IMR-90 (cell line): ENCODE results near the gene ATP2B1. TPM values are rescaled to one million over a fixed set of nuclear protein-coding genes. Genes with fewer than 3 reads are reported as not detected.

Experiments
- ATAC-seq: fragments of 200-7000 bp; cut with Tn5 transposase; 2 replicates; pipeline ENCODE4 v1.9.1; 2020; ENCODE audit warnings: low read depth, mild to moderate bottlenecking, moderate library complexity
- BruUV-seq: library from RNA; stranded (reverse); fragments of 400-500 nt; replicated peaks from 2 replicates; lab custom pipeline; 2021; lab: Mats Ljungman, UMichigan
- CTCF ChIA-PET: fragments of 300-600 bp; formaldehyde crosslinking; extraction: SDS; loops from one replicate; lab custom pipeline; 2021; ENCODE audit warnings: antibody characterized with exemption; lab: Yijun Ruan, JAX
- POLR2A ChIA-PET: fragments of 300-600 bp; sonication (Branson Sonifier 250); formaldehyde crosslinking; loops from one replicate; lab custom pipeline; 2022; ENCODE audit warnings: antibody characterized with exemption; ENCODE audit not compliant: unreplicated experiment; lab: Charles Lee
- DNase-seq: peaks from one replicate; pipeline ENCODE4 v3.0.0; 2013
- H2AFZ ChIP-seq: replicated peaks from 2 replicates; pipeline ENCODE3; 2013; ENCODE audit warnings: low read length, mild to moderate bottlenecking; ENCODE audit not compliant: poor library complexity
- H2AK5ac ChIP-seq: 2 replicates; pipeline ENCODE4 v1.6.1; 2013; ENCODE audit warnings: low read depth, low read length, inconsistent platforms
- H2AK9ac ChIP-seq: replicated peaks from 2 replicates; pipeline ENCODE3; 2013; ENCODE audit warnings: mild to moderate bottlenecking, low read depth, low read length, moderate library complexity; ENCODE audit not compliant: poor library complexity
- H2BK120ac ChIP-seq: 2 replicates; pipeline ENCODE4 v1.6.1; 2013; ENCODE audit warnings: low read depth, low read length, inconsistent platforms
- H2BK15ac ChIP-seq: 3 replicates; pipeline ENCODE4 v1.6.1; 2013; ENCODE audit warnings: low read depth, low read length, inconsistent platforms
- H2BK20ac ChIP-seq: 2 replicates; pipeline ENCODE4 v1.6.1; 2013; ENCODE audit warnings: low read depth, mild to moderate bottlenecking, inconsistent platforms, low read length, moderate library complexity
- H2BK5ac ChIP-seq: 2 replicates; pipeline ENCODE4 v1.6.1; 2013; ENCODE audit warnings: mild to moderate bottlenecking, low read depth, low read length, inconsistent platforms; ENCODE audit not compliant: poor library complexity, severe bottlenecking
- H3K14ac ChIP-seq: replicated peaks from 2 replicates; pipeline ENCODE4 v1.6.1; 2013; ENCODE audit warnings: low read depth, low read length, inconsistent platforms
- H3K18ac ChIP-seq: 2 replicates; pipeline ENCODE4 v1.6.1; 2013; ENCODE audit warnings: low read depth, low read length, control low read depth
- H3K23ac ChIP-seq: 2 replicates; pipeline ENCODE4 v1.6.1; 2013; ENCODE audit warnings: low read depth, low read length, inconsistent platforms
- H3K27ac ChIP-seq: 2 replicates; pipeline ENCODE4 v1.5.1; 2013; ENCODE audit warnings: mild to moderate bottlenecking, control low read depth, low read length; ENCODE audit not compliant: insufficient read depth
- H3K27me3 ChIP-seq: 2 replicates; pipeline ENCODE4 v1.6.1; 2013; ENCODE audit warnings: low read length; ENCODE audit not compliant: control insufficient read depth, insufficient read depth
- H3K36me3 ChIP-seq: 2 replicates; pipeline ENCODE4 v1.6.1; 2013; ENCODE audit warnings: low read length, mixed read lengths; ENCODE audit not compliant: control insufficient read depth, insufficient read depth
- H3K4ac ChIP-seq: 2 replicates; pipeline ENCODE4 v1.6.1; 2013; ENCODE audit warnings: low read depth, low read length, inconsistent platforms
- H3K4me1 ChIP-seq: 2 replicates; pipeline ENCODE4 v1.6.1; 2013; ENCODE audit warnings: low read length, mixed read lengths; ENCODE audit not compliant: control insufficient read depth, insufficient read depth
- H3K4me2 ChIP-seq: 2 replicates; pipeline ENCODE4 v1.6.1; 2013; ENCODE audit warnings: low read depth, mild to moderate bottlenecking, control low read depth, low read length, moderate library complexity
- H3K4me3 ChIP-seq: 2 replicates; pipeline ENCODE4 v1.5.1; 2013; ENCODE audit warnings: low read depth, mild to moderate bottlenecking, control low read depth, low read length, moderate library complexity; ENCODE audit not compliant: insufficient read depth
- H3K56ac ChIP-seq: 2 replicates; pipeline ENCODE4 v1.6.1; 2013; ENCODE audit warnings: low read length, inconsistent platforms; ENCODE audit not compliant: insufficient read depth; ENCODE audit errors: extremely low read depth
- H3K79me1 ChIP-seq, 2 experiments: 2 replicates each; pipeline ENCODE4 v1.6.1; 2013; ENCODE audit warnings: low read length in 2 of 2, inconsistent platforms in 1 of 2, low read depth in 1 of 2
- H3K9ac ChIP-seq: 2 replicates; pipeline ENCODE4 v1.6.1; 2013; ENCODE audit warnings: low read depth, low read length, control low read depth
- H3K9me1 ChIP-seq: 2 replicates; pipeline ENCODE4 v1.6.1; 2013; ENCODE audit warnings: low read length, inconsistent platforms; ENCODE audit not compliant: insufficient read depth
- H3K9me3 ChIP-seq: 2 replicates; pipeline ENCODE4 v1.6.1; 2013; ENCODE audit warnings: low read length; ENCODE audit not compliant: control insufficient read depth, insufficient read depth
- H4K20me1 ChIP-seq: 2 replicates; pipeline ENCODE4 v1.6.1; 2013; ENCODE audit warnings: low read length, inconsistent platforms; ENCODE audit not compliant: insufficient read depth
- H4K5ac ChIP-seq: 2 replicates; pipeline ENCODE4 v1.6.1; 2013; ENCODE audit warnings: mild to moderate bottlenecking, low read depth, low read length, control low read depth
- H4K8ac ChIP-seq, 2 experiments: 2 replicates each; pipeline ENCODE4 v1.6.1; 2013; ENCODE audit warnings: low read depth in 2 of 2, low read length in 2 of 2, control low read depth in 1 of 2, inconsistent platforms in 1 of 2
- H4K91ac ChIP-seq: 2 replicates; pipeline ENCODE4 v1.6.1; 2013; ENCODE audit warnings: low read depth, low read length, inconsistent platforms; ENCODE audit not compliant: insufficient read depth
- CEBPB ChIP-seq: IDR thresholded peaks from 2 replicates; pipeline ENCODE4 v1.6.1; 2012; ENCODE audit warnings: low read depth, low read length, improper control_type of control experiment
- ELK1 ChIP-seq: fragments of 150-350 bp; IDR thresholded peaks from 2 replicates; pipeline ENCODE4 v1.6.1; 2016; ENCODE audit warnings: low read depth, mild to moderate bottlenecking, low read length, moderate library complexity, borderline replicate concordance
- RAD21 ChIP-seq: IDR thresholded peaks from 2 replicates; pipeline ENCODE4 v1.6.1; 2012; ENCODE audit warnings: low read length, improper control_type of control experiment
- SMC3 ChIP-seq: fragments of 150-350 bp; IDR thresholded peaks from 2 replicates; pipeline ENCODE4 v1.6.1; 2016; ENCODE audit warnings: low read depth, mild to moderate bottlenecking, antibody characterized with exemption, low read length, moderate library complexity
- WGBS, 2 experiments: methylation state at CpG; one replicate each; pipeline versions ENCODE4 v1.1.5 to v1.1.7; 2013; ENCODE audit warnings: missing lambda C conversion rate in 2 of 2; ENCODE audit not compliant: insufficient read length in 1 of 2; ENCODE audit errors: extremely low coverage in 2 of 2; 5-methylcytosine and 5-hydroxymethylcytosine counted together
- dilution Hi-C: fragments of 300-500 bp; cut with HindIII; formaldehyde crosslinking; loops from one replicate; pipeline ENCODE4 v1.14.3; 2018; ENCODE audit warnings: low sequenced_read_pairs; ENCODE audit not compliant: unreplicated experiment
- in situ Hi-C: fragments of 300-500 bp; cut with MboI; formaldehyde crosslinking; loops from 3 replicates; pipeline ENCODE4 v1.14.3; 2019; ENCODE audit warnings: low sequenced_read_pairs, inconsistent platforms, mixed read lengths
- intact Hi-C: fragments of 100-400 bp; cut with micrococcal nuclease; formaldehyde crosslinking; loops from 2 replicates; pipeline ENCODE4 v1.10.0; 2022
- polyA plus RNA-seq, 3 experiments: library from polyadenylated mRNA; depleted of rRNA; stranded (reverse); fragments of >200 nt; gene quantifications; 2 replicates each; pipeline ENCODE4 v1.2.3, GENCODE V29; 2012; ENCODE audit warnings: low replicate concordance in 1 of 3
- total RNA-seq: library from RNA; depleted of rRNA; stranded (reverse); fragments of >200 nt; gene quantifications from 2 replicates; pipeline ENCODE4 v1.2.3, GENCODE V29; 2012

The ATP2B1 gene
- total and polyA plus RNA-seq, 2 of the 4 experiments (the other 2 are of a cell fraction), result 9.9 to 32.6 TPM

- H3K4me3 ChIP-seq, result no peak overlapping the region
- no TSS peak for BruUV-seq
- in situ Hi-C loops (no loop called here), dilution Hi-C loops (no loop called here), intact Hi-C loops (no loop called here)
- H3K18ac ChIP-seq, result peak overlapping the region; percentile 96
- H3K9ac ChIP-seq, result no peak overlapping the region
- H3K23ac ChIP-seq, result peak overlapping the region; percentile 68; the same call in 1 of the 2 replicates
- peak overlapping the region; percentile 39; the same call in 1 of the 2 replicates for H3K4me2 ChIP-seq
- peak overlapping the region; percentile 80; the same call in 1 of the 2 replicates for H4K91ac ChIP-seq
- H2AFZ ChIP-seq, result no peak overlapping the region
- 0% methylated on average over 1 of the region's 3 CpGs; no CpG with 5 or more reads in 1 of the 2 experiments for WGBS, 2 experiments
- H4K8ac ChIP-seq, result peak overlapping the region in 1 of 2 experiments; percentile 87; a peak in 2 of 4 replicates
- peak overlapping the region; percentile 84 for H3K14ac ChIP-seq
- H3K27ac ChIP-seq, result peak overlapping the region; percentile 78
- H2BK20ac ChIP-seq, result peak overlapping the region; percentile 93
- ATAC-seq (0 out of 2 replicates have a peak, but pooled peaks have one; percentile 15), DNase-seq (peak; percentile 35)
- H2BK15ac ChIP-seq, result peak overlapping the region; percentile 53; the same call in 1 of the 3 replicates
- H3K27me3 ChIP-seq, result no peaks in the 10 kb centered on the region
- peak overlapping the region; percentile 89 for H3K4ac ChIP-seq
- peaks cover 6% of the 10 kb centered on the region; the same call in 1 of the 2 replicates for H3K9me3 ChIP-seq
- peak overlapping the region; percentile 91 for H2BK5ac ChIP-seq
- no peaks in the 10 kb centered on the region for H3K36me3 ChIP-seq
- peak overlapping the region; percentile 93 for H4K5ac ChIP-seq
- POLR2A ChIA-PET, result no interaction called here
- H2BK120ac ChIP-seq, result peak overlapping the region; percentile 93
- no peak overlapping the region for H2AK9ac ChIP-seq
- CTCF ChIA-PET, result no interaction called here
- H3K9me1 ChIP-seq, result no peaks in the 10 kb centered on the region; the same call in 1 of the 2 replicates
- no peaks in the 10 kb centered on the region for H4K20me1 ChIP-seq
- H3K79me1 ChIP-seq, result no peaks in the 10 kb centered on the region
- H2AK5ac ChIP-seq, result peak overlapping the region; percentile 84; the same call in 1 of the 2 replicates
- H3K4me1 ChIP-seq, result peaks cover 5% of the 10 kb centered on the region
- H3K56ac ChIP-seq, result no peak overlapping the region
- TF ChIP-seq CEBPB, result no peak
- no peak for TF ChIP-seq SMC3
- no peak for TF ChIP-seq RAD21
- no peak for TF ChIP-seq ELK1
Observed at GRCh38 chr12:89731089-89731488, 22.5 kb upstream of the ATP2B1 start.
